Gastrocnemius medialis (tissue), 4 donors: ENCODE data around the gene TPD52L1.

Experiments used
- CTCF ChIP-seq, 5 experiments: fragments of 450-650 bp in 3 of 5; fragments of 200-600 bp in 2 of 5; sonication (generic) in 2 of 5; IDR thresholded peaks in 4 of 5; conservative IDR thresholded peaks in 1 of 5; 1 replicate in 4 of 5; 2 replicates in 1 of 5; pipeline ENCODE4 v1.5.1; 2016 to 2019; ENCODE audit warnings: antibody characterized with exemption in 5 of 5, mild to moderate bottlenecking in 3 of 5, moderate library complexity in 3 of 5
- POLR2A ChIP-seq, 2 donors: fragments of 450-650 bp; IDR thresholded peaks; one replicate each; pipeline ENCODE4 v1.6.1; 2017; ENCODE audit warnings: antibody characterized with exemption in 2 of 2, mild to moderate bottlenecking in 2 of 2, moderate library complexity in 2 of 2

DNA sequence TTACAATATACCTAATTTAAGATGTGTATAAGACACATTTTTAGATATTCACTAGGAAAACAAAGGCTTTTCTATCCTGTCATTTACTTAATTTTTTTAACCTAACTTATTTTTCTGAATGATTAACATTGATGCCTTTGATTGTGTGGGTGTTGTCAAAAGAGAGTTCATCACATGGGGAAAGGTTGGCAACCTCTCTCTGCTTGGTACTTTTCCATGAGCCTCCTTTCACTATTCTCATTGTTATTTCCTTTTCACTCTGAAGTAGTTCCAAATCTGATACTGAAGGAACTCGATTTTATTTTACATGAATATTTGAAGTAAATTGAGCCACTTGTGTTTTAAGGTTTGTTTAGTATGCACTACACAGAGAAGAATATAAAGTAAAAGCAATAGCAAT lies 35.9 kb downstream of the TPD52L1 start:
- TF ChIP-seq CTCF (IDR thresholded peaks at IDR 0.05 in 4 of 5, conservative IDR thresholded peaks at IDR 0.05 in 1 of 5) (no peak), POLR2A (IDR thresholded peaks at IDR 0.05) (no peak)
